SK-N-MC (cell line): ENCODE results near the gene DLGAP1.

ENCODE experiments used
- DNase-seq: peaks from one replicate; pipeline ENCODE4 v3.0.0-alpha.2; 2011; ENCODE audit warnings: low read depth, low spot score
- H3K27ac ChIP-seq: fragments of 200-600 bp; sonication (generic); 2 replicates; pipeline ENCODE4 v1.5.1; 2016; ENCODE audit warnings: mixed run types
- H3K36me3 ChIP-seq: fragments of 200-600 bp; sonication (generic); 2 replicates; pipeline ENCODE4 v1.6.1; 2017; ENCODE audit warnings: antibody characterized with exemption, low read length, mixed read lengths; ENCODE audit not compliant: insufficient read depth
- H3K4me3 ChIP-seq: fragments of 200-600 bp; sonication (generic); 2 replicates; pipeline ENCODE4 v1.5.1; 2016
- H3K9ac ChIP-seq: fragments of 200-600 bp; sonication (generic); 2 replicates; pipeline ENCODE4 v1.8.0; 2017; ENCODE audit warnings: mixed run types, mixed read lengths; ENCODE audit not compliant: insufficient read length
- H3K9me3 ChIP-seq: fragments of 200-600 bp; sonication (generic); 2 replicates; pipeline ENCODE4 v1.6.1; 2017; ENCODE audit warnings: low read depth, mild to moderate bottlenecking, antibody characterized with exemption, low read length, moderate library complexity, mixed read lengths
- EZH2 ChIP-seq: fragments of 200-600 bp; sonication (generic); IDR thresholded peaks from one replicate; pipeline ENCODE4 v1.6.1; 2017; ENCODE audit warnings: antibody characterized with exemption
- FOXP2 ChIP-seq: optimal IDR thresholded peaks from 2 replicates; pipeline ENCODE3; 2011; ENCODE audit warnings: mild to moderate bottlenecking, moderate library complexity; ENCODE audit not compliant: insufficient read depth; ENCODE audit errors: extremely low read length, control extremely low read depth
- POLR2AphosphoS5 ChIP-seq: IDR thresholded peaks from 2 replicates; pipeline ENCODE4 v1.6.1; 2012; ENCODE audit warnings: mild to moderate bottlenecking, low read depth, low read length, borderline replicate concordance

Gene DLGAP1

GRCh38 chr18:3960142-3960541, 495.0 kb downstream of the DLGAP1 start:
- no peak for DNase-seq
- Histone ChIP-seq H3K9ac (no peak overlapping the region), H3K36me3 (no peaks in the 10 kb centered on the region), H3K4me3 (no peak overlapping the region), H3K9me3 (no peaks in the 10 kb centered on the region), H3K27ac (no peak overlapping the region)
- TF ChIP-seq FOXP2 = no peak
- no peak for TF ChIP-seq EZH2
- no peak for TF ChIP-seq POLR2AphosphoS5

GRCh38 chr18:3952031-3952430, 503.1 kb downstream of the DLGAP1 start:
- DNase-seq = no peak
- Histone ChIP-seq H3K4me3 (no peak overlapping the region), H3K27ac (no peak overlapping the region), H3K36me3 (no peaks in the 10 kb centered on the region), H3K9me3 (no peaks in the 10 kb centered on the region), H3K9ac (no peak overlapping the region)
- TF ChIP-seq POLR2AphosphoS5 = no peak
- TF ChIP-seq FOXP2 = no peak
- TF ChIP-seq EZH2 = no peak

GRCh38 chr18:3950668-3951404, 504.3 kb downstream of the DLGAP1 start:
- no peaks in the 10 kb centered on the region for H3K9me3 ChIP-seq
- H3K36me3 ChIP-seq = no peaks in the 10 kb centered on the region
- DNase-seq = no peak
- no peak overlapping the region for H3K4me3 ChIP-seq
- no peak for TF ChIP-seq EZH2
- TF ChIP-seq FOXP2 = no peak
- no peak for TF ChIP-seq POLR2AphosphoS5
- H3K27ac ChIP-seq = no peak overlapping the region
- no peak overlapping the region for H3K9ac ChIP-seq

- DNase-seq = no peak
- no peak overlapping the region for H3K4me3 ChIP-seq
- H3K36me3 ChIP-seq = no peaks in the 10 kb centered on the region
- H3K9me3 ChIP-seq = no peaks in the 10 kb centered on the region
- no peak for TF ChIP-seq POLR2AphosphoS5
- no peak overlapping the region for H3K27ac ChIP-seq
- H3K9ac ChIP-seq = no peak overlapping the region
Observed at GRCh38 chr18:3948958-3949357, 506.1 kb downstream of the DLGAP1 start.

- no peaks in the 10 kb centered on the region for H3K36me3 ChIP-seq
- DNase-seq = no peak
- no peak for TF ChIP-seq POLR2AphosphoS5
- no peak for TF ChIP-seq EZH2
- TF ChIP-seq FOXP2 = no peak
- no peaks in the 10 kb centered on the region for H3K9me3 ChIP-seq
- H3K9ac ChIP-seq = no peak overlapping the region
- H3K27ac ChIP-seq = no peak overlapping the region
- H3K4me3 ChIP-seq = no peak overlapping the region
Observed at GRCh38 chr18:3947383-3947782, 507.7 kb downstream of the DLGAP1 start.

GRCh38 chr18:3935305-3935704, 519.8 kb downstream of the DLGAP1 start:
- peak; percentile 42 for DNase-seq
- H3K4me3 ChIP-seq = no peak overlapping the region
- H3K36me3 ChIP-seq = no peaks in the 10 kb centered on the region
- TF ChIP-seq FOXP2 (no peak), POLR2AphosphoS5 (no peak), EZH2 (no peak)
- no peak overlapping the region for H3K9ac ChIP-seq
- no peaks in the 10 kb centered on the region for H3K9me3 ChIP-seq
- peak overlapping the region; percentile 10; the same call in 1 of the 2 replicates for H3K27ac ChIP-seq

- Histone ChIP-seq H3K4me3 (no peak overlapping the region), H3K9ac (no peak overlapping the region), H3K36me3 (no peaks in the 10 kb centered on the region), H3K27ac (no peak overlapping the region), H3K9me3 (no peaks in the 10 kb centered on the region)
- TF ChIP-seq EZH2 (no peak), FOXP2 (no peak), POLR2AphosphoS5 (no peak)
- no peak for DNase-seq
Observed at GRCh38 chr18:3932276-3932675, 522.8 kb downstream of the DLGAP1 start.

GRCh38 chr18:3931542-3932112, 523.5 kb downstream of the DLGAP1 start:
- no peak overlapping the region for H3K9ac ChIP-seq
- DNase-seq = no peak
- H3K27ac ChIP-seq = no peak overlapping the region
- H3K36me3 ChIP-seq = no peaks in the 10 kb centered on the region
- H3K4me3 ChIP-seq = no peak overlapping the region
- H3K9me3 ChIP-seq = no peaks in the 10 kb centered on the region
- TF ChIP-seq FOXP2 (no peak), POLR2AphosphoS5 (no peak), EZH2 (no peak)

- Histone ChIP-seq H3K9me3 (no peaks in the 10 kb centered on the region), H3K36me3 (no peaks in the 10 kb centered on the region), H3K9ac (no peak overlapping the region), H3K27ac (no peak overlapping the region), H3K4me3 (no peak overlapping the region)
- TF ChIP-seq POLR2AphosphoS5 (no peak), FOXP2 (no peak), EZH2 (no peak)
- DNase-seq = no peak
Observed at GRCh38 chr18:3931013-3931315, 524.1 kb downstream of the DLGAP1 start.
